Measurements from ENCODE around the gene ATP11C. TPM values are rescaled to one million over a fixed set of nuclear protein-coding genes. Genes with fewer than 3 reads are reported as not detected.

The ATP11C gene
- total RNA-seq, 1 experiment from 2014 or later: 38.6 TPM

DNA sequence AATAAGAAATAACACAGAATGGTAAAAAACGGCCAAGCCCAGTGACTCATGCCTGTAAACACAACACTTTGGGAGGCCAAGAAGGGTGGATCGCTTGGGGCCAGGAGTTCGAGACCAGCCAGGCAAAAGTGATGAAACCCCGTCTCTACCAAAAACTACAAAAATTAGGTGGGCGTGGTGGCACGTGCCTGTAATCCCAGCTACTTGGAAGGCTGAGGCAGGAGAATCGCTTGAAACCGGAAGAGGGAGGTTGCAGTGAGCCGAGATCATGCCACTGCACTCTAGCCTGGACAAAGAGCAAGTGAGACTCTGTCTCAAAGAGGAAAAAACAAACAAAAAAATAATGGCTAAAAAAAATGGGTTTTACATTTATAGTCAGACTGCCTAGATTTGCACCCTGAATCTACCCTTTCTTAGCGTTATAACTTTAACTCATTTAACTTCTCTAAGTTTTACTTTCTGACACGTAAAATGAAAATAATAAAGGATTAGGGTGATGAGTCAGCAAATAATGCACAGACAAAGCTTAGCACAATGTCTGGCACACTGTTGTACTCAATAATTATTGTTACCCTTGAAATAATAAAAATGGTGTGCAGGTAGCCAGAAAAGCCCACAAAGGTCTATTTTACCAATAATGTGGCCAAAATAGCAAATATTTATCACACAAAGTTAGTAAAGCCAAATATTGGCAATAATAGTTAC, 55.0 kb downstream of the ATP11C start:
- Mint-ChIP-seq H3K9me3 (no peaks in the 10 kb centered on the region), H3K27ac (no peak overlapping the region), H3K4me1 (peaks cover 34% of the 10 kb centered on the region), H3K27me3 (ENCODE audit: low read depth) (no peaks in the 10 kb centered on the region), H3K4me3 (no peak overlapping the region), H3K36me3 (no peaks in the 10 kb centered on the region)
- ChIA-PET CTCF (no interaction called here), POLR2A (no interaction called here)
- no peak for DNase-seq (ENCODE audit: low spot score)
- ATAC-seq: no peak
- TF ChIP-seq ZNF416 (CRISPR knock-in tag; IDR thresholded peaks at IDR 0.05): no peak
- TF ChIP-seq JUN (CRISPR knock-in tag; IDR thresholded peaks at IDR 0.05): no peak
- no peak for TF ChIP-seq RORB (CRISPR knock-in tag; IDR thresholded peaks at IDR 0.05)
- no peak for TF ChIP-seq GRHL2 (CRISPR knock-in tag; IDR thresholded peaks at IDR 0.05; ENCODE audit: insufficient replicate concordance, severe bottlenecking)
- TF ChIP-seq ZNF317 (CRISPR knock-in tag; IDR thresholded peaks at IDR 0.05; ENCODE audit: borderline replicate concordance, low read depth): no peak
- TF ChIP-seq TEAD1 (CRISPR knock-in tag; IDR thresholded peaks at IDR 0.05): no peak
- no peak for TF ChIP-seq NFYB (CRISPR knock-in tag; conservative IDR thresholded peaks at IDR 0.05; ENCODE audit: low read depth)

DNA sequence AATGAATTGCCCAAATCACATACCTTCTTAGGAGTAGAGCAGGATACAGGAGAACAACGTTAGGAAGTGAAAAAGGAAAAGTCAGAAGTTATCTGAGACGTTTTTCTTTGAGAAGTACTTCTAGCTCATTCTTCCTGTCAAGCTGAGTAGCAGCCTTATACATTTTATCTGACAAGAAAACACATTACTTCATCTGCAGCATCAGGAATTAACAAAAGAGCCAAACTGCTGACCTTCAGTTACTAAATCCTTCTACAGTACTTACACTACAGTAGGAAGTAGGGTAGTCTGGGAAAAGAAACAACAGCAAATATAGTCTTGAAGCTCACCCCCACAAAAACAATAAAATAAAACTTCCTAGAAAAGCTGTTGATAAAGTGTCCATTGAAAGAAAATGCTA, 57.0 kb downstream of the ATP11C start:
- CTCF ChIA-PET: no interaction called here
- H3K27me3 Mint-ChIP-seq (ENCODE audit: low read depth): no peaks in the 10 kb centered on the region
- no peaks in the 10 kb centered on the region for H3K9me3 Mint-ChIP-seq
- no peaks in the 10 kb centered on the region for H3K36me3 Mint-ChIP-seq
- H3K27ac Mint-ChIP-seq: no peak overlapping the region
- peaks cover 20% of the 10 kb centered on the region for H3K4me1 Mint-ChIP-seq
- no peak for DNase-seq (ENCODE audit: low spot score)
- H3K4me3 Mint-ChIP-seq: no peak overlapping the region
- TF ChIP-seq, protein P1, sequence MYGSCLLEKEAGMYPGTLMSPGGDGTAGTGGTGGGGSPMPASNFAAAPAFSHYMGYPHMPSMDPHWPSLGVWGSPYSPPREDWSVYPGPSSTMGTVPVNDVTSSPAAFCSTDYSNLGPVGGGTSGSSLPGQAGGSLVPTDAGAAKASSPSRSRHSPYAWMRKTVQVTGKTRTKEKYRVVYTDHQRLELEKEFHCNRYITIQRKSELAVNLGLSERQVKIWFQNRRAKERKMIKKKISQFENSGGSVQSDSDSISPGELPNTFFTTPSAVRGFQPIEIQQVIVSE (CRISPR knock-in tag; IDR thresholded peaks at IDR 0.05; ENCODE audit: borderline replicate concordance): no peak
- no peak for TF ChIP-seq ZNF219 (CRISPR knock-in tag; IDR thresholded peaks at IDR 0.05; ENCODE audit: borderline replicate concordance)
- no peak for TF ChIP-seq TEAD1 (CRISPR knock-in tag; IDR thresholded peaks at IDR 0.05)
- TF ChIP-seq, protein P2, sequence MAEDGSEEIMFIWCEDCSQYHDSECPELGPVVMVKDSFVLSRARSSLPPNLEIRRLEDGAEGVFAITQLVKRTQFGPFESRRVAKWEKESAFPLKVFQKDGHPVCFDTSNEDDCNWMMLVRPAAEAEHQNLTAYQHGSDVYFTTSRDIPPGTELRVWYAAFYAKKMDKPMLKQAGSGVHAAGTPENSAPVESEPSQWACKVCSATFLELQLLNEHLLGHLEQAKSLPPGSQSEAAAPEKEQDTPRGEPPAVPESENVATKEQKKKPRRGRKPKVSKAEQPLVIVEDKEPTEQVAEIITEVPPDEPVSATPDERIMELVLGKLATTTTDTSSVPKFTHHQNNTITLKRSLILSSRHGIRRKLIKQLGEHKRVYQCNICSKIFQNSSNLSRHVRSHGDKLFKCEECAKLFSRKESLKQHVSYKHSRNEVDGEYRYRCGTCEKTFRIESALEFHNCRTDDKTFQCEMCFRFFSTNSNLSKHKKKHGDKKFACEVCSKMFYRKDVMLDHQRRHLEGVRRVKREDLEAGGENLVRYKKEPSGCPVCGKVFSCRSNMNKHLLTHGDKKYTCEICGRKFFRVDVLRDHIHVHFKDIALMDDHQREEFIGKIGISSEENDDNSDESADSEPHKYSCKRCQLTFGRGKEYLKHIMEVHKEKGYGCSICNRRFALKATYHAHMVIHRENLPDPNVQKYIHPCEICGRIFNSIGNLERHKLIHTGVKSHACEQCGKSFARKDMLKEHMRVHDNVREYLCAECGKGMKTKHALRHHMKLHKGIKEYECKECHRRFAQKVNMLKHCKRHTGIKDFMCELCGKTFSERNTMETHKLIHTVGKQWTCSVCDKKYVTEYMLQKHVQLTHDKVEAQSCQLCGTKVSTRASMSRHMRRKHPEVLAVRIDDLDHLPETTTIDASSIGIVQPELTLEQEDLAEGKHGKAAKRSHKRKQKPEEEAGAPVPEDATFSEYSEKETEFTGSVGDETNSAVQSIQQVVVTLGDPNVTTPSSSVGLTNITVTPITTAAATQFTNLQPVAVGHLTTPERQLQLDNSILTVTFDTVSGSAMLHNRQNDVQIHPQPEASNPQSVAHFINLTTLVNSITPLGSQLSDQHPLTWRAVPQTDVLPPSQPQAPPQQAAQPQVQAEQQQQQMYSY (CRISPR knock-in tag; IDR thresholded peaks at IDR 0.05): no peak
- no peak for TF ChIP-seq MXD4 (CRISPR knock-in tag; IDR thresholded peaks at IDR 0.05; ENCODE audit: borderline replicate concordance)
- no peak for TF ChIP-seq FOXK1 (CRISPR knock-in tag; IDR thresholded peaks at IDR 0.05)
- TF ChIP-seq, protein P3, sequence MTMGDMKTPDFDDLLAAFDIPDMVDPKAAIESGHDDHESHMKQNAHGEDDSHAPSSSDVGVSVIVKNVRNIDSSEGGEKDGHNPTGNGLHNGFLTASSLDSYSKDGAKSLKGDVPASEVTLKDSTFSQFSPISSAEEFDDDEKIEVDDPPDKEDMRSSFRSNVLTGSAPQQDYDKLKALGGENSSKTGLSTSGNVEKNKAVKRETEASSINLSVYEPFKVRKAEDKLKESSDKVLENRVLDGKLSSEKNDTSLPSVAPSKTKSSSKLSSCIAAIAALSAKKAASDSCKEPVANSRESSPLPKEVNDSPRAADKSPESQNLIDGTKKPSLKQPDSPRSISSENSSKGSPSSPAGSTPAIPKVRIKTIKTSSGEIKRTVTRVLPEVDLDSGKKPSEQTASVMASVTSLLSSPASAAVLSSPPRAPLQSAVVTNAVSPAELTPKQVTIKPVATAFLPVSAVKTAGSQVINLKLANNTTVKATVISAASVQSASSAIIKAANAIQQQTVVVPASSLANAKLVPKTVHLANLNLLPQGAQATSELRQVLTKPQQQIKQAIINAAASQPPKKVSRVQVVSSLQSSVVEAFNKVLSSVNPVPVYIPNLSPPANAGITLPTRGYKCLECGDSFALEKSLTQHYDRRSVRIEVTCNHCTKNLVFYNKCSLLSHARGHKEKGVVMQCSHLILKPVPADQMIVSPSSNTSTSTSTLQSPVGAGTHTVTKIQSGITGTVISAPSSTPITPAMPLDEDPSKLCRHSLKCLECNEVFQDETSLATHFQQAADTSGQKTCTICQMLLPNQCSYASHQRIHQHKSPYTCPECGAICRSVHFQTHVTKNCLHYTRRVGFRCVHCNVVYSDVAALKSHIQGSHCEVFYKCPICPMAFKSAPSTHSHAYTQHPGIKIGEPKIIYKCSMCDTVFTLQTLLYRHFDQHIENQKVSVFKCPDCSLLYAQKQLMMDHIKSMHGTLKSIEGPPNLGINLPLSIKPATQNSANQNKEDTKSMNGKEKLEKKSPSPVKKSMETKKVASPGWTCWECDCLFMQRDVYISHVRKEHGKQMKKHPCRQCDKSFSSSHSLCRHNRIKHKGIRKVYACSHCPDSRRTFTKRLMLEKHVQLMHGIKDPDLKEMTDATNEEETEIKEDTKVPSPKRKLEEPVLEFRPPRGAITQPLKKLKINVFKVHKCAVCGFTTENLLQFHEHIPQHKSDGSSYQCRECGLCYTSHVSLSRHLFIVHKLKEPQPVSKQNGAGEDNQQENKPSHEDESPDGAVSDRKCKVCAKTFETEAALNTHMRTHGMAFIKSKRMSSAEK (CRISPR knock-in tag; IDR thresholded peaks at IDR 0.05; ENCODE audit: borderline replicate concordance): no peak
- TF ChIP-seq, protein P4, sequence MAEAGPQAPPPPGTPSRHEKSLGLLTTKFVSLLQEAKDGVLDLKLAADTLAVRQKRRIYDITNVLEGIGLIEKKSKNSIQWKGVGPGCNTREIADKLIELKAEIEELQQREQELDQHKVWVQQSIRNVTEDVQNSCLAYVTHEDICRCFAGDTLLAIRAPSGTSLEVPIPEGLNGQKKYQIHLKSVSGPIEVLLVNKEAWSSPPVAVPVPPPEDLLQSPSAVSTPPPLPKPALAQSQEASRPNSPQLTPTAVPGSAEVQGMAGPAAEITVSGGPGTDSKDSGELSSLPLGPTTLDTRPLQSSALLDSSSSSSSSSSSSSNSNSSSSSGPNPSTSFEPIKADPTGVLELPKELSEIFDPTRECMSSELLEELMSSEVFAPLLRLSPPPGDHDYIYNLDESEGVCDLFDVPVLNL (CRISPR knock-in tag; IDR thresholded peaks at IDR 0.05; ENCODE audit: borderline replicate concordance, low read depth): no peak
- no peak for TF ChIP-seq TEAD4 (CRISPR knock-in tag; IDR thresholded peaks at IDR 0.05)
- no peak for TF ChIP-seq ATF1 (CRISPR knock-in tag; IDR thresholded peaks at IDR 0.05)
- TF ChIP-seq, protein P5, sequence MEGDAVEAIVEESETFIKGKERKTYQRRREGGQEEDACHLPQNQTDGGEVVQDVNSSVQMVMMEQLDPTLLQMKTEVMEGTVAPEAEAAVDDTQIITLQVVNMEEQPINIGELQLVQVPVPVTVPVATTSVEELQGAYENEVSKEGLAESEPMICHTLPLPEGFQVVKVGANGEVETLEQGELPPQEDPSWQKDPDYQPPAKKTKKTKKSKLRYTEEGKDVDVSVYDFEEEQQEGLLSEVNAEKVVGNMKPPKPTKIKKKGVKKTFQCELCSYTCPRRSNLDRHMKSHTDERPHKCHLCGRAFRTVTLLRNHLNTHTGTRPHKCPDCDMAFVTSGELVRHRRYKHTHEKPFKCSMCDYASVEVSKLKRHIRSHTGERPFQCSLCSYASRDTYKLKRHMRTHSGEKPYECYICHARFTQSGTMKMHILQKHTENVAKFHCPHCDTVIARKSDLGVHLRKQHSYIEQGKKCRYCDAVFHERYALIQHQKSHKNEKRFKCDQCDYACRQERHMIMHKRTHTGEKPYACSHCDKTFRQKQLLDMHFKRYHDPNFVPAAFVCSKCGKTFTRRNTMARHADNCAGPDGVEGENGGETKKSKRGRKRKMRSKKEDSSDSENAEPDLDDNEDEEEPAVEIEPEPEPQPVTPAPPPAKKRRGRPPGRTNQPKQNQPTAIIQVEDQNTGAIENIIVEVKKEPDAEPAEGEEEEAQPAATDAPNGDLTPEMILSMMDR (IDR thresholded peaks at IDR 0.05): no peak
- TF ChIP-seq ZBTB21 (CRISPR knock-in tag; IDR thresholded peaks at IDR 0.05; ENCODE audit: borderline replicate concordance): no peak
- no peak for TF ChIP-seq KAT7 (CRISPR knock-in tag; IDR thresholded peaks at IDR 0.05; ENCODE audit: borderline replicate concordance)
- TF ChIP-seq CREM (CRISPR knock-in tag; IDR thresholded peaks at IDR 0.05): no peak
- POLR2A ChIA-PET: no interaction called here
- no peak for ATAC-seq

Data from WTC11 (cell line).